DMS153 treated with DMSO at 0.1 percent for 48 hours (cell line): ENCODE results near the gene REPIN1.

Experiments
- DNase-seq: peaks from one replicate; lab custom pipeline; 2025; ENCODE audit not compliant: unreplicated experiment; lab: John Stamatoyannopoulos, UW

The REPIN1 gene

GRCh38 chr7:150336746-150337145 is 31.9 kb upstream of the REPIN1 start:
- no peak for DNase-seq

GRCh38 chr7:150337179-150337578 is 31.4 kb upstream of the REPIN1 start:
- no peak for DNase-seq

DNA sequence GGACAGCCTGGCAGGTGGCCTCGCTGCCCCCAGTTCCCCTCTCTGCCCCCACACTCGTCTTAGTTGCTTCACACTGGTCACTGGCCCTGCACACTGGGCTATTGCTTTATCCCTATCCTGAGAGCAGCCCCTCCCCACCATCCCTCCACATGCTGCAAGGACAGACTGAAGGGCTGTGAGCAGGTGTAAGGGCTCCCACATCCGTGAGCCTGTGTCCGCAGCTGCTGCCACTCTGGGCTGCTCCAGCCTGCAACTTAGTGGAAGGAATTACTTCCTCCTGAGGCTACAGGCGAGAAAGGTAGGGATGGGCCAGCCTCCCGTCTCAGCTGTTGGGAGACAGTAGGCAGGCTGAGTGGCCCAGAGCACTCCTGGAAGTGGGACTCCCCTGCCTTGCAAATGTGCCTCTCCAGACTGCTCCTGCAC is 31.0 kb upstream of the REPIN1 start:
- DNase-seq, result no peak

GRCh38 chr7:150338166-150338829 is 30.3 kb upstream of the REPIN1 start:
- DNase-seq, result no peak

- DNase-seq, result no peak
Observed at GRCh38 chr7:150339409-150339809, 29.2 kb upstream of the REPIN1 start.

GRCh38 chr7:150340024-150340749 is 28.4 kb upstream of the REPIN1 start:
- no peak for DNase-seq

DNA sequence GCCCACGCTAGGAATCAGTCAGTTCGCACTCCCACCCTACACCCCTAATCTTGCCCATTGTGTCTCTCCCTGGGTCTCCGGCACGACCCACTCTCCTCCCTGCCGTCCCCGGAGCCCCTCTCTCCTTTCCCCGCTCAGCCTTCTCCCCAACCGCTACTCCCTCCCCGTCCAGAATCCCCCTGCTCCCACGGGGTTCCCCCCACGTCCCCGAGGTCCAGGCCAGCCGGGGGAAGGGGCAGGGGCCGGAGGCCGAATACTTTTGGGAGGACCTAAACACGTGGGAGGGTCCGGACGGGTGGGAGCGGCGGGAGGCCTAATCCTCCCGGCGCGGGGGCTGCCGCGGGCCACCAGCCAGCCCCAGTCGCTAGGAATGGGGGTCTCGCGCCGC is 27.8 kb upstream of the REPIN1 start:
- no peak for DNase-seq

DNA sequence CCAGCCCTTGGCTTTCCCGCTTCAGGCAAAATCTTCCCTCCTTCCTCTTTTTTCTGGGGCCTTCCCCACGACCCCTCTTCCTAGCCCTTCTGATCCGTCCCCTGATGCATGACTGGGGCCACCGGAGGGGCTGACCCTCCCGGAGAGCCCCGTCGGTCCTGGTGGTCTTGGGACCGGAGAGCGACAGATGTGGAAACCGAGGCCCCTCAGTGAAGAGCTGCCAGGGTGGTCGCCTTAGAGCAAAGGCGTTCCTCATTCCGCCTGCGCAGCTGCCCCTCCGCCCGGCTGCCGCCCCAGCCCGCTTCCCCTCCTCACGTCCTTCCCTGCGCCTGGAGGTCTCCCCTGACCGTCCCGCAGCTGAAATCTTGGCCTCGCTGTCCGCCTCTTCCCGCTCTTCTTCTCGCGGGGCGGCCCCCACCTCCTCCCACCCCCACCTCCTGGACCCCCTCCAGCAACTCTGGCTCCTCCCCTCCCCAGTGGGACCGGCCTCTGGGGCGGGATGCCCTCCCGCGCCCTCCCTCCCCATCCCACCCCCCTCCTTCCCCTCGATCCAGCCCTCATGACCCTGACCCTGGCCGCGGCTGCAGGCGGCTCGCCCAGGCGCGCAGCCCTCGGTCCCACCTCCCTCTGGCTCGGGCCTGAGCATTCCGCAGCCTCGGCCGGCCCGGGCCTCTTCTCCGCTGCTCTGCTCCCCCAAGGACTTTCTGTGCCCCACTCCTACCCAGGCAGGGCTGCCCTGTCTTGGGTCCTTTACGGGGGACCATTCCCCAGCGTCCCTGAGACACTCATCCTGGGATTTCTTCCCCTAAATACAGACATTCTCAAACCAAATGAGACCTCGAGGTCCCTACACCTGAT is 27.1 kb upstream of the REPIN1 start, which contains the start of gene RARRES2:
TSS of gene RARRES2 (minus strand) at position 367 of the 858 bp plus-strand sequence. CDS start 1,020 bp downstream, outside the sequence.
- no peak for DNase-seq

DNA sequence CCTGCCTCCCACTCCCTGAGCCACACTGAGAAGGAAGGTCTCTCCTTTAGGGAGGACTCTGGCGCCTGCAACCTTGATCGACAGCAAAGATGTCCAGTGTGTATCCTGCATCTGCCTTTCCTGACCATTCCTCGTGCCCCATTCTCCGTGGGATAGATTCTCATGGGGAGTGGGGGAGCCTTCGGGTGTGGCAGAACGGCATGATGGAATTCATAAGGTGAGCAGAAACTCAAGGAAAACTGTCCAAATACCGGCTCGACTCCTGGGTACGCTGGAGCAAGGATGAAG is 26.6 kb upstream of the REPIN1 start:
- DNase-seq, result no peak

- DNase-seq, result no peak
Observed at GRCh38 chr7:150343225-150343624, 25.4 kb upstream of the REPIN1 start.

- no peak for DNase-seq
Observed at GRCh38 chr7:150344299-150344698, 24.3 kb upstream of the REPIN1 start.

- DNase-seq, result no peak
Observed at GRCh38 chr7:150345012-150345411, 23.6 kb upstream of the REPIN1 start.

DNA sequence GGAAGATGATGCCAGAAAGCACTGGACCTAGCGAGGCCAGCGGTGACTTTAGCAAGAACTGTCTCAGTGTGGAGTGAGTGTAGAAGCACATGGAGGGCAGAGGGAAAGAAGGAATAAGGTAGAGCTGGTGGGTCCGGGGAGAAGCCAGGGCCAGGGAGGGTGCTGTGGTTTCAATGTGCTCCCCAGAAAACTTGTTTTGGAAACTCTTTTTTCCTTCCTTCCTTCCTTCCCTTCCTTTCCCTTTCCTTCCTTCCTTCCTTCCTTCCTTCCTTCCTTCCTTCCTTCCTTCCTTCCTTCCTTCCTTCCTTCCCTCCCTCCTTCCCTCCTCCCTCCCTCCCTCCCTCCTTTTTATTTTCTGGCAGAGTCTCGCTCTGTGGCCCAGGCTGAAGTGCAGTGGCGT is 21.7 kb upstream of the REPIN1 start:
- no peak for DNase-seq

DNA sequence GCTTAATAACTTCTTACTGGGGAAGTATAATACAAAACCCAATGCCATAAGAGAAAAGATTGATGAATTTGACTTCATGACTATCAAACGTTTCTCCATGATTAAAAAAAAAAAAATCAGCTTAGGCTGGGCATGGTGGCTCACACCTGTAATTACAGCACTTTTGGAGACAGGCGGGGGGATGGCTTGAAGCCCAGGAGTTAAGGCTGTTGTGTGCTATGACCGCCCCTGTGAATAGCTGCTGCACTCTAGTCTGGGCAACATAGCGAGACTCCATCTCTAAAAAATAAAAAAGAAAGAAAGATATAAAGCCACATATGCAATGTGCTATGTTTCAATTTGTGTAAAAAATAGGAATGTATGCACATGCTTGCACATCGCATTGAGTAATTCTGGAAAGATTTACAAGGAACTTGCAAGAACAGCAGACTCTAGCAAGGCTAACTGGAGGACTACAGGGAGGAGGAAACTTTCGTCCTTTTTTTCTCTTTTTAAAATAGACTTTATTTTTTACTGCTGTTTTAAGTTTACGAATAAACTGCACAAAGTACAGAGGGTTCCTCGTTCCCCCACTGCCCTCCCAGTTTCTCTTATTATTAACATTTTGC is 16.9 kb upstream of the REPIN1 start:
- DNase-seq, result no peak

DNA sequence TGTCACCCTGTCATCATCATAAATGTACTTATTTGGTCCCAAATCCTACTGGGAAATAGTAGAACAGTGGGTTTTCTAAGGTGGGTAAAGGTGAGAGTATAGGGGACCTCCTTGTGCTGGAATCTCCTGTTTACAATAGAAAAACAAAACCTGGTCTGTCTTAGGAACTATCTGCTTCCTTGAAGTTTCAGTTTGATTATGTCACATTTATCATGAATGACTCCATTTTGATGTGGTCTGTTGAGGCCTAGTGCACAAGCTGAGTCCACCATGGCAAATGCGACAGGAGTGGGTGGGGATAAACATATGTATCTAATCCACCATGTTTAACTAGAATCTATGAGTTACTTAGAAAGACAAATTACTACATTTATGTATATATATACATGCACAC is 13.0 kb upstream of the REPIN1 start:
- DNase-seq, result no peak

DNA sequence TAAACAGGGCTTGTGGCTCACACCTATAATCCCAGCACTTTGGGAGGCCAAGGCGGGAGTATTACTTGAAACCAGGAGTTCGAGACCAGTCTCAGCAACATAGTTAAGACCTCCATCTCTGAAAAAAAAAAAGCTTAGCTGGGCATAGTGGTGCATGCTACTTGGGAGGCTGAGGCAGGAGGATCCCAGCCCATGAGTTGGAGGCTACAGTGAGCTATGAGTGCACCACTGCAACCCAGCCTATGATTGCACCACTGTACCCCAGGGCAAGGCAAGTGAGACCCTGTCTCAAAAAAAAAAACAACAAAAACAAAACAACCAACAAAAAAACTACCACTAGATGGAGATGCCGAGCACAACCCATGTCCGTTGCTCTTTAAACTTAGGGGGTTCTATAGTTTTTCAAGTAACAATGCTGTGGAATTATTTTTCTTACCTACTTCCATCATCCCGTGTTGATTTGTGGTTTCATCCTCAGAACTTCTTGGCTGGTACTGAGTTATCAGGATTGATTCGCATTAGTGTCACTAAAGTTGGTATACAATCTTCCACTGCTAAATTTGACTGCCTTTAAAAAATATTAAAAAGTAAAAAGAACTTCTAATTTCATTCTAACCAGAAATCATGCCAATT is 12.2 kb upstream of the REPIN1 start:
- DNase-seq, result peak; percentile 36

GRCh38 chr7:150357270-150357669 is 11.4 kb upstream of the REPIN1 start:
- peak; percentile 35 for DNase-seq

DNA sequence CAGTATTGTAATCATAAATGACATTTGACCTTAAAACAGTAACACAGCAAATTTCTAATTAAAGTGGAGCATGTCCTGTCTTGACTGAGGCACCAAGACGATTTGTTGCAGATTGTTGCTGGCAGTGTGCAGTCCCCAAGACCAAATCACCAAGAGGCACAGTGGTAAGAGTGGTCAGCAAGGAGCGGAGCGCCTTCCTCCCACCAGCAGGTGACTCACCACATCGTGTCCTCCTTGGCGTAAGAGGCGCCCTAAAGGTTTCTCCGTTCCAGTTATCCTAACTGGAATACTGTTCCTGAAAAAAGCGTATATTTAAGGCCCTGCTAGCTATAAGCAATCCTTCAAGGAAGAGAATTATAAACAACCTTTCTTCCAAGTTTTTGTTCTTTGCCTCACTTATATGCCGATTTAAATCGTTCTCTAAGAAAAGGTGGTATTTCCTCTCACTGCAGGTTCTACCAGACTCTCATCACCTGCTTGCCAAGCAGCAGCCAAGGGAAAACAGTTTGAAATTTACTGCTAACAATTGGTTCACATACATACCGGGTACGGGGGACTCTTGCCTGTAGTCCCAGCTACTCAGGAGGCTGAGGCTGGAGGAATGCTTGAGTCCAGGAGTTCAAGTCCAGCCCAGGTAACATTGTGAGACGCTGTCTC is 10.7 kb upstream of the REPIN1 start:
- no peak for DNase-seq

DNA sequence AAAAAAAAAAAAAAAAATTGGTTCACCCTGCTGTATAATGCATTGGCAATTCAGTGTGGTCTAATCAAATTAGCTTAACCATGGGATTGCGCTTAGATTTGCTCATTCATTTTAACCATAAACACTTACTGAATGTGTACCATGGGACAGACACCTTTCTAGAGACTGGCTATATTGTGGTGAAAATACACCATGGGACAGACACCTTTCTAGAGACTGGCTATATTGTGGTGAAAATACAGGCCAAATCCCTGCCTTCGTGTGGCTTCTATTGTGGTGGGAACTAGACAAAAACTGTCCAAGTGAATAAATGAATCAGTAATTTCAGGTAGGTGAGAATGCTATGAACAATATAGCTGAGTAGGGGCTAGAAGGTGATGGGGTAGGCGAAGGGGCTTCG is 10.2 kb upstream of the REPIN1 start:
- DNase-seq, result no peak

- DNase-seq, result no peak
Observed at GRCh38 chr7:150358988-150359621, 9.5 kb upstream of the REPIN1 start.
